Activated T-cell treated with anti-CD3 and anti-CD28 coated beads, Interleukin-2, amount 50 U/mL, for 24 hours (primary cell): Measurements from ENCODE around the gene TSEN15.

Experiments
- DNase-seq: peaks from one replicate; pipeline ENCODE4 v3.0.0-alpha.2; 2020
- H3K27ac Mint-ChIP-seq: 2 replicates; pipeline ENCODE4 v1.8.0; 2020; ENCODE audit warnings: mild to moderate bottlenecking, mixed read lengths
- H3K27me3 Mint-ChIP-seq: 2 replicates; pipeline ENCODE4 v1.8.0; 2020; ENCODE audit warnings: mixed read lengths
- H3K36me3 Mint-ChIP-seq: 2 replicates; pipeline ENCODE4 v1.8.0; 2020; ENCODE audit warnings: low read depth, mixed read lengths
- H3K4me1 Mint-ChIP-seq: 2 replicates; pipeline ENCODE4 v1.8.0; 2020; ENCODE audit warnings: low read depth, mixed read lengths
- H3K4me3 Mint-ChIP-seq: 2 replicates; pipeline ENCODE4 v1.8.0; 2020; ENCODE audit warnings: mild to moderate bottlenecking, moderate library complexity, mixed read lengths
- H3K9me3 Mint-ChIP-seq: 2 replicates; pipeline ENCODE4 v1.8.0; 2020; ENCODE audit warnings: mixed read lengths

Gene TSEN15

GRCh38 chr1:184023171-184023570 is 28.4 kb upstream of the TSEN15 start:
- Mint-ChIP-seq H3K27me3 (peaks cover 12% of the 10 kb centered on the region), H3K9me3 (no peaks in the 10 kb centered on the region), H3K4me1 (no peaks in the 10 kb centered on the region), H3K4me3 (no peak overlapping the region), H3K36me3 (no peaks in the 10 kb centered on the region), H3K27ac (no peak overlapping the region)
- DNase-seq, result no peak

- Mint-ChIP-seq H3K36me3 (no peaks in the 10 kb centered on the region), H3K27me3 (peaks cover 15% of the 10 kb centered on the region), H3K4me3 (no peak overlapping the region), H3K4me1 (no peaks in the 10 kb centered on the region), H3K9me3 (no peaks in the 10 kb centered on the region), H3K27ac (no peak overlapping the region)
- DNase-seq, result no peak
Measured at GRCh38 chr1:184025242-184025675, 26.3 kb upstream of the TSEN15 start.

- DNase-seq, result no peak
- no peak overlapping the region for H3K27ac Mint-ChIP-seq
- no peaks in the 10 kb centered on the region for H3K36me3 Mint-ChIP-seq
- H3K9me3 Mint-ChIP-seq, result no peaks in the 10 kb centered on the region
- peaks cover 35% of the 10 kb centered on the region for H3K27me3 Mint-ChIP-seq
- H3K4me1 Mint-ChIP-seq, result peaks cover 3% of the 10 kb centered on the region
- H3K4me3 Mint-ChIP-seq, result no peak overlapping the region
Measured at GRCh38 chr1:184027826-184028695, 23.5 kb upstream of the TSEN15 start.

- Mint-ChIP-seq H3K27me3 (peaks cover 42% of the 10 kb centered on the region), H3K4me1 (peaks cover 8% of the 10 kb centered on the region), H3K27ac (no peak overlapping the region), H3K9me3 (no peaks in the 10 kb centered on the region), H3K36me3 (no peaks in the 10 kb centered on the region), H3K4me3 (no peak overlapping the region)
- DNase-seq, result no peak
Measured at GRCh38 chr1:184028854-184029623, 22.5 kb upstream of the TSEN15 start.

GRCh38 chr1:184030433-184031091 is 21.0 kb upstream of the TSEN15 start:
- peaks cover 10% of the 10 kb centered on the region for H3K4me1 Mint-ChIP-seq
- no peaks in the 10 kb centered on the region for H3K9me3 Mint-ChIP-seq

GRCh38 chr1:184031092-184031408 is 20.5 kb upstream of the TSEN15 start:
- H3K36me3 Mint-ChIP-seq, result no peaks in the 10 kb centered on the region

More at GRCh38 chr1:184030433-184031091, 21.0 kb upstream of the TSEN15 start:
- no peak overlapping the region for H3K27ac Mint-ChIP-seq
- H3K4me3 Mint-ChIP-seq, result no peak overlapping the region
- no peak for DNase-seq
- peaks cover 56% of the 10 kb centered on the region for H3K27me3 Mint-ChIP-seq
- H3K36me3 Mint-ChIP-seq, result no peaks in the 10 kb centered on the region

GRCh38 chr1:184031409-184032107 is 20.0 kb upstream of the TSEN15 start:
- Mint-ChIP-seq H3K27ac (no peak overlapping the region), H3K4me1 (peaks cover 19% of the 10 kb centered on the region), H3K36me3 (no peaks in the 10 kb centered on the region), H3K4me3 (no peak overlapping the region), H3K27me3 (peaks cover 62% of the 10 kb centered on the region), H3K9me3 (no peaks in the 10 kb centered on the region)
- DNase-seq, result no peak

More at GRCh38 chr1:184031092-184031408, 20.5 kb upstream of the TSEN15 start:
- DNase-seq, result no peak
- H3K9me3 Mint-ChIP-seq, result no peaks in the 10 kb centered on the region
- no peak overlapping the region for H3K4me3 Mint-ChIP-seq
- peaks cover 14% of the 10 kb centered on the region for H3K4me1 Mint-ChIP-seq
- no peak overlapping the region for H3K27ac Mint-ChIP-seq
- H3K27me3 Mint-ChIP-seq, result peaks cover 61% of the 10 kb centered on the region

- H3K4me1 Mint-ChIP-seq, result peaks cover 19% of the 10 kb centered on the region
- no peaks in the 10 kb centered on the region for H3K36me3 Mint-ChIP-seq
- DNase-seq, result no peak
- H3K27ac Mint-ChIP-seq, result no peak overlapping the region
- peaks cover 56% of the 10 kb centered on the region for H3K27me3 Mint-ChIP-seq
- H3K9me3 Mint-ChIP-seq, result no peaks in the 10 kb centered on the region
- H3K4me3 Mint-ChIP-seq, result no peak overlapping the region
Measured at GRCh38 chr1:184032306-184032929, 19.1 kb upstream of the TSEN15 start.

GRCh38 chr1:184032930-184033418 is 18.6 kb upstream of the TSEN15 start:
- H3K4me1 Mint-ChIP-seq, result peaks cover 24% of the 10 kb centered on the region
- H3K36me3 Mint-ChIP-seq, result no peaks in the 10 kb centered on the region
- H3K27me3 Mint-ChIP-seq, result peaks cover 61% of the 10 kb centered on the region
- DNase-seq, result no peak
- no peak overlapping the region for H3K4me3 Mint-ChIP-seq
- no peaks in the 10 kb centered on the region for H3K9me3 Mint-ChIP-seq
- H3K27ac Mint-ChIP-seq, result no peak overlapping the region

GRCh38 chr1:184033711-184034167 is 17.8 kb upstream of the TSEN15 start:
- no peak for DNase-seq
- no peak overlapping the region for H3K4me3 Mint-ChIP-seq
- H3K27ac Mint-ChIP-seq, result no peak overlapping the region
- no peaks in the 10 kb centered on the region for H3K36me3 Mint-ChIP-seq
- peaks cover 27% of the 10 kb centered on the region for H3K4me1 Mint-ChIP-seq
- peaks cover 63% of the 10 kb centered on the region for H3K27me3 Mint-ChIP-seq
- no peaks in the 10 kb centered on the region for H3K9me3 Mint-ChIP-seq

- H3K27ac Mint-ChIP-seq, result no peak overlapping the region
- no peak for DNase-seq
- peaks cover 74% of the 10 kb centered on the region for H3K27me3 Mint-ChIP-seq
- H3K36me3 Mint-ChIP-seq, result no peaks in the 10 kb centered on the region
- no peaks in the 10 kb centered on the region for H3K9me3 Mint-ChIP-seq
- H3K4me3 Mint-ChIP-seq, result no peak overlapping the region
- peaks cover 27% of the 10 kb centered on the region for H3K4me1 Mint-ChIP-seq
Measured at GRCh38 chr1:184034761-184035379, 16.7 kb upstream of the TSEN15 start.

GRCh38 chr1:184035719-184036516 is 15.6 kb upstream of the TSEN15 start:
- Mint-ChIP-seq H3K4me3 (peak overlapping the region; percentile 66), H3K27me3 (peaks cover 76% of the 10 kb centered on the region), H3K9me3 (no peaks in the 10 kb centered on the region), H3K27ac (peak overlapping the region; percentile 15), H3K4me1 (peaks cover 24% of the 10 kb centered on the region), H3K36me3 (no peaks in the 10 kb centered on the region)
- no peak for DNase-seq

GRCh38 chr1:184036517-184036949 is 15.0 kb upstream of the TSEN15 start:
- peaks cover 24% of the 10 kb centered on the region for H3K4me1 Mint-ChIP-seq
- H3K27ac Mint-ChIP-seq, result peak overlapping the region; percentile 15
- H3K36me3 Mint-ChIP-seq, result no peaks in the 10 kb centered on the region
- peaks cover 75% of the 10 kb centered on the region for H3K27me3 Mint-ChIP-seq
- DNase-seq, result peak; percentile 59
- no peaks in the 10 kb centered on the region for H3K9me3 Mint-ChIP-seq
- peak overlapping the region; percentile 66 for H3K4me3 Mint-ChIP-seq
